Activated CD4-positive, CD25-positive, alpha-beta regulatory T cell (primary cell): ENCODE measurements around the gene MFRP.

Experiments used
- DNase-seq, 4 experiments: peaks; one replicate each; lab custom pipeline; 2025; lab: John Stamatoyannopoulos, UW

Gene MFRP

GRCh38 chr11:119295178-119295577 lies 51.3 kb downstream of the MFRP start:
- no peak for DNase-seq

- DNase-seq = no peak
Measured at GRCh38 chr11:119293461-119293860, 53.0 kb downstream of the MFRP start.

DNA sequence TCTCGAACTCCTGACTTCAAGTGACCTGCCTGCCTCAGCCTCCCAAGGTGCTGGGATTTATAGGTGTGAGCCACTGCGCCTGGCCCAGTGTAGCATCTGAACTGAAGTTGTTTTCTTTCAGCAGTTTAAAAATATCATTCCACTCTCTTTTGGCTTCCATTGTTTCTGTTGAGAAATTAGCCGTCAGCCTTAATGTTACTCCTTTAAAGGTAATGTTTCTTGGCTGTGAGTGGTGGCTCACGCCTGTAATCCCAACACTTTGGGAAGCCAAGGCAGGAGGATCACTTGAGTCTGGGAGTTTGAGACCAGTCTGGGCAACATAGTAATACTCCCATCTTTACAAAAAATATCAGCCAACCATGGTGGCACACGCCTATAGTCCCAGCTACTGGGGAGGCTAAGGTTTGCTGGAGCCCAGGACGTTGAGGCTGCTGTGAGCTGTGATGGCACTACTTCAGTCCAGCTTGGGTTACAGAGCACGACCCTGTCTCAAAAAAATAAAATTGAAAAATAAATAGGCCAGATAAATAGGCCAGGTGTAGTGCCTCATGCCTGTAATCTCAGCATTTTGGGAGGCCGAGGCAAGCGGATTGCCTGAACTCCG lies 55.5 kb downstream of the MFRP start:
- DNase-seq = no peak
